Jurkat, Clone E6-1 (cell line): Measurements from ENCODE around the gene CNN3. TPM values are rescaled to one million over a fixed set of nuclear protein-coding genes. Genes with fewer than 3 reads are reported as not detected.
A peak's percentile ranks its signal among the peaks of the same experiment; 100 is the strongest.

Source experiments
- DNase-seq: peaks from one replicate; pipeline ENCODE4 v3.0.0-alpha.2; 2011; ENCODE audit warnings: low read depth, low spot score
- H3K4me3 ChIP-seq: 2 replicates; pipeline ENCODE4 v1.5.1; 2011; ENCODE audit warnings: mild to moderate bottlenecking, low read length, control low read depth, moderate library complexity
- polyA plus RNA-seq: library from polyadenylated mRNA; unstranded; fragments of >200 nt; gene quantifications from one replicate; pipeline ENCODE4 v1.2.1, GENCODE V29; 2012; ENCODE audit warnings: missing spikeins; ENCODE audit not compliant: insufficient read length, insufficient read depth

Gene CNN3
- 41.0 TPM for polyA plus RNA-seq

GRCh38 chr1:94926915-94927404 is at the start of gene CNN3:
TSS of gene CNN3 (minus strand) at chr1:94927110. CDS start at chr1:94926894, 216 bp downstream.
- H3K4me3 ChIP-seq, result 0 out of 2 replicates have a peak within 1 kb of the TSS, but pooled peaks have one; percentile 5
- no peak for DNase-seq

GRCh38 chr1:94974824-94975223 is 47.9 kb upstream of the CNN3 start:
- DNase-seq, result no peak
- H3K4me3 ChIP-seq, result no peak overlapping the region

- no peak for DNase-seq
- no peak overlapping the region for H3K4me3 ChIP-seq
Measured at GRCh38 chr1:94974241-94974640, 47.3 kb upstream of the CNN3 start.

GRCh38 chr1:94973309-94973922 is 46.5 kb upstream of the CNN3 start:
- H3K4me3 ChIP-seq, result no peak overlapping the region
- no peak for DNase-seq

GRCh38 chr1:94971491-94971924 is 44.6 kb upstream of the CNN3 start:
- DNase-seq, result no peak
- no peak overlapping the region for H3K4me3 ChIP-seq

- no peak for DNase-seq
Measured at GRCh38 chr1:94970783-94971182, 43.9 kb upstream of the CNN3 start.

GRCh38 chr1:94969137-94969536 is 42.2 kb upstream of the CNN3 start:
- no peak overlapping the region for H3K4me3 ChIP-seq
- no peak for DNase-seq

More at GRCh38 chr1:94970783-94971182, 43.9 kb upstream of the CNN3 start:
- no peak overlapping the region for H3K4me3 ChIP-seq

GRCh38 chr1:94966033-94966432 is 39.1 kb upstream of the CNN3 start:
- DNase-seq, result no peak
- H3K4me3 ChIP-seq, result no peak overlapping the region

GRCh38 chr1:94963864-94964263 is 37.0 kb upstream of the CNN3 start:
- no peak for DNase-seq
- H3K4me3 ChIP-seq, result no peak overlapping the region

GRCh38 chr1:94962409-94963265 is 35.7 kb upstream of the CNN3 start:
- peak; percentile 9 for DNase-seq
- no peak overlapping the region for H3K4me3 ChIP-seq

GRCh38 chr1:94961988-94962387 is 35.1 kb upstream of the CNN3 start:
- DNase-seq, result no peak
- H3K4me3 ChIP-seq, result no peak overlapping the region

- no peak for DNase-seq
- H3K4me3 ChIP-seq, result no peak overlapping the region
Measured at GRCh38 chr1:94961582-94961981, 34.7 kb upstream of the CNN3 start.

GRCh38 chr1:94958081-94958480 is 31.2 kb upstream of the CNN3 start:
- no peak overlapping the region for H3K4me3 ChIP-seq
- no peak for DNase-seq

- H3K4me3 ChIP-seq, result no peak overlapping the region
- no peak for DNase-seq
Measured at GRCh38 chr1:94955767-94956632, 29.1 kb upstream of the CNN3 start.

GRCh38 chr1:94954263-94955220 is 27.6 kb upstream of the CNN3 start:
- no peak for DNase-seq
- H3K4me3 ChIP-seq, result no peak overlapping the region

- H3K4me3 ChIP-seq, result no peak overlapping the region
Measured at GRCh38 chr1:94953746-94954145, 26.8 kb upstream of the CNN3 start.

GRCh38 chr1:94953107-94953506 is 26.2 kb upstream of the CNN3 start:
- H3K4me3 ChIP-seq, result no peak overlapping the region
- no peak for DNase-seq

More at GRCh38 chr1:94953746-94954145, 26.8 kb upstream of the CNN3 start:
- no peak for DNase-seq

- no peak for DNase-seq
Measured at GRCh38 chr1:94952539-94952938, 25.6 kb upstream of the CNN3 start.

More at GRCh38 chr1:94952539-94952938, 25.6 kb upstream of the CNN3 start:
- no peak overlapping the region for H3K4me3 ChIP-seq
